ENCODE measurements around the gene KANSL1.
A peak's percentile ranks its signal among the peaks of the same experiment; 100 is the strongest.

Gene KANSL1

GRCh38 chr17:46169913-46170638 is 23.2 kb downstream of the KANSL1 start:
- DNase-seq (ENCODE audit: low spot score) = no peak

- no peak for DNase-seq (ENCODE audit: low spot score)
Observed at GRCh38 chr17:46167826-46168569, 25.2 kb downstream of the KANSL1 start.

DNA sequence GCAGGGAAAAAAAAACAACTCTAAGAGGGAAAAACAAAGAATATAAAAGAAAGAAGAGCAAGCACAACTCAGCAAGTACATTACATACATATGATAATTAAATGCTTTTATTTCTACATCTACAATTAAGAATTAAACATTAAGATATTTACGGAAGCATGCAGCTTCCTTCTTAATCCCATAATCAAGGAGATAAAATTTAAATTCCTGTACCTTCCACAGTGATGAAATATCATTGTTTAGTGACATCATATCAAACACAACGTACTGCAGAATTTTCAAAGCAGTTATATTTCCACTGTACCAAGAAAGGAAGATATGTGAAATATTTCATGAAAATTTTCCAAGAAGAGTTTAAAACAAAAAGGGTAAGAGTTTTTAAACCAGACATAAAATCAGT is 26.0 kb downstream of the KANSL1 start:
- DNase-seq (ENCODE audit: low spot score) = no peak

DNA sequence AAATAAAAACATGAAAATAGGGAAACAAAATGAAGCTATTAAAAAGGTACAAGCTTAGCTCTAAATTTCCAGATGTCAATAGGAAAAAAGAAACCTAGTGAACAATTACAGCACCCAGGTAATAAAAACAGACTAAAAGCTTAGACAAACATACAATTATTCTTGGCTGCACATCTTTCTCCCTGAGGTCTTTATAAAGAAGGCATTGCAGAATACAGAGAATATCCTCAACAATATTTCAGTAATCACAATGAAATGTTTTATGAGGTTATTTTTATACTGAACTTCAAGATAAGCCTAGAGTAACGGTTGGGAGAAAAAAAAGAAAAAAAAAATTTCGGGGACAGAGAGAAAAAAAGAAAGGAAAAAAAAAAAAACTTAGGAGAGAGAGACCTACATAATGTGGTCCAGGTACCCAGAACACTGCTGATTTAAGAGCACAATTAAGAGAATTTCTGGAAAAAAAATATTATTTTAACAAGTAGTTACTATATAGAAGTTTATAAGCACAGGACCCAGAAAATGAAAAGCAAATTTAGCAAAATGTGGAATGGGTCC is 26.5 kb downstream of the KANSL1 start:
- no peak for DNase-seq (ENCODE audit: low spot score)

- no peak for DNase-seq (ENCODE audit: low spot score)
Observed at GRCh38 chr17:46163929-46164594, 29.2 kb downstream of the KANSL1 start.

- no peak for DNase-seq (ENCODE audit: low spot score)
Observed at GRCh38 chr17:46163316-46163715, 29.9 kb downstream of the KANSL1 start.

GRCh38 chr17:46162866-46163265 is 30.4 kb downstream of the KANSL1 start:
- no peak for DNase-seq (ENCODE audit: low spot score)

- no peak for DNase-seq (ENCODE audit: low spot score)
Observed at GRCh38 chr17:46160169-46160568, 33.1 kb downstream of the KANSL1 start.

- no peak for DNase-seq (ENCODE audit: low spot score)
Observed at GRCh38 chr17:46159686-46160085, 33.5 kb downstream of the KANSL1 start.

DNA sequence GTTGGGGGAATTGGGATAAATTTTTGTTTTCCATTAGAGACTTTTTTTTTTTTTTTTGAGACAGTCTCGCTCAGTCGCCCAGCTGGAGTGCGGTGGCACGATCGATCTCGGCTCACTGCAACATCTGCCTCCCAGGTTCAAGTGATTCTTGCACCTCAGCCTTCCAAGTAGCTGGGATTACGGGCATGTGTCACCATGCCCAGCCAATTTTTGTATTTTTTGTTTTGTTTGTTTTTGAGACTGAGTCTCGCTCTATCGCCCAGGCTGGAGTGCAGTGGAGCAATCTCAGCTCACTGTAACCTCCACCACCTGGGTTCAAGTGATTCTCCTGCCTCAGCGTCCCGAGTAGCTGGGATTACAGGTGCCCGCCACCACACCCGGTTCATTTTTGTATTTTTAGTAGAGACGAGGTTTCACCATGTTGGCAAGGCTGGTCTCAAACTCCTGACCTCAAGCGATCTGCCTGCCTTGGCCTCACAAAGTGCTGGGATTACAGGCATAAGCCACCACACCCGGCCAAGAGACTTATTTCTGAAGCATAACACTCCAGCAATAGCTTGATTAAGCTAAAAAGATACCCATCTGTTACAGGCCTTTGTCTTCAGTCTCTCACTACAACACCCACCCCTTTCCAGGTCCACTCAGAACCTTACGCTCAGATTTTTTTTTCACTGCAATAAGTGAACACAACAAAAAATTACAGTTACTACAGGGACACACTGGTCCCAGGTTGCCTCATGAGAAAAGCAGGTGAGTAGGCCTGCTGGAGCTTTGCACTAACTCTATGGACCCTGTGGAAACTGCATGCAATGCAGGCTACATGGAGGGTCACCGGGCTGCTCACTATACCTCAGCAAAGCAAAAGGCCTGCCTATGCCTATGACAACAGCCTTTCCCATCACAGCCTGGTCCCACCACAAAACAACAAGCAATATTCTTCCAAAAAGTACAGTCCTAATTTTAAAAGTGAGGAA is 34.6 kb downstream of the KANSL1 start:
- no peak for DNase-seq (ENCODE audit: low spot score)

DNA sequence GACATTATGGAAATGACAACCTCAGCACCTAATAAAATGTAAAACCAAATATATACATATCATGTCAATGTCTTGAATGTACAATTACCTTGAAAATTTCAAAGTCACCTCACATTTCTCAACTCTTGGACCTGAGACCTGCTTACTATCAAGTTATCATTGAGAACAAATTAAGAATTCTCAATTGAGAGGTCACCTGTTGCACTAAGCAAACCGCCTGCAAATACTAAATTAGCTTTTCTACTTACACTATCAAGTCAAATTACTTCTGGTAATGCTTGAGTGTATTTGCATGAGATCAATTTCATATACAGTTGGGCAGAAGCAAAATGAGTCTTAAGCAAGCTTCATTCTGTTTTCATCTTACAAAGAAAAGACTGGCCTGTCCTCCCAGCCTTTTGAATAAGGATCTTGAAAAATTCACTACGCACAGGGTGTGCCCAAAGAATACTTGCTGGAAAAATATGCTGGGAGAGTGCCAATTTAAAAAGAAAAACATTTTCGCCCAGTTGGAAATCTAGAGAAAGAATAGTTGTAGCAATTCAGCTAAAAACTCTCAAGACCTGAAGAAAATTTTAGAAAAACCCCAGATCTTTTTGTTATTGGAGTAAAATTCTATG is 35.7 kb downstream of the KANSL1 start:
- DNase-seq (ENCODE audit: low spot score) = no peak

GRCh38 chr17:46154151-46154816 is 38.9 kb downstream of the KANSL1 start:
- peak; percentile 47 for DNase-seq (ENCODE audit: low spot score)

DNA sequence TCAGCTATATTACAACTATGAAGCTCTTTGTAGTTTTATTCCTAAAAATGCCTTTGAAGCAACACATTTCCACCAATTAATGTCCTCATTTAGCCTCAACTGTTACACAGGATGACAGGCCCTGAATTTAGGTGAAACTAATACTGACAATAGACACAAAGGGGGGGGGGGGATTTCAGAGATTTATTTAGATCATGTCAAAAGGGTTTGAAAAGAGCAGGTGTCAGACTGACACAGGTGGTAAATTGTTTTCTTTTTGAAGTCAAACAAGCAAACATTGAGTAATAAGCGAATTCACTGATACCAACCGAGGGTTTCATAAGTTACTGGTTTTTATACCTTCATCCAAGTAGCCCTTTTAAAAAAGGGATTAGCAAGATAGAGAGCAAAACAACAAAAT is 40.8 kb downstream of the KANSL1 start:
- DNase-seq (ENCODE audit: low spot score) = no peak

- no peak for DNase-seq (ENCODE audit: low spot score)
Observed at GRCh38 chr17:46151762-46152161, 41.5 kb downstream of the KANSL1 start.

DNA sequence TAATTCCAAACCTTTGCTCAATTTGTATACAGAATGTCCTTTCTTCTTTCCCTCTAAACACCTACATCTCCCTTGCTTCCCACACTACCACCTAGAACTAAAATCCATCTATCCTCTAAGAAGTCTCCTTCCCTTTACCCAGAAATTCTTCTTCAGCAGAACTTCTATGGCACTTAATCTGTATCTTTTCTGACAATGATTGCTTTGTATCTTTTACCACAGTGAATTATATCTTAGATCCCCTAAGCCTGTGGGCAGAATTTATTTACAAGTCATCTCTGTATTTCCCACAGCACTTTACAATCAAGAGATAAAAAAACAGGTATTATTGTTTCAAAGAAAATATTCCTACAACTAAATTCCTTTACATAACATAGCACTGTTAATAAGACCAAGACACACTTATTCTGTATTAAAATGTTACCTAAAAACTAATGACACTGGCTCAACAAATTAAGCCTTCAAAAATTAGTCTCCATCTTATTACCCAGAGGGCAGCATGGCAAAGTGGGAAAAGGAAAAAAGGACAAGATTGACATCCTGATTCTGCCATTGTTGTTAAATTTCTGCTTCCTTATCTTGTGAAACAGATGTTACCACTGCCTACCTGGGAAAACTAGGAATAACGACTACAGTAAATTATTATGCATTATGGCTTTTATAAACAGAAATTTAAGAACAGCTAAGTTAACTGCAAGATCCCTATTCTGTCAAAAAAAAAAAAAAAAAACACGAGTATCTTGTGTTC is 42.8 kb downstream of the KANSL1 start:
- no peak for DNase-seq (ENCODE audit: low spot score)

DNA sequence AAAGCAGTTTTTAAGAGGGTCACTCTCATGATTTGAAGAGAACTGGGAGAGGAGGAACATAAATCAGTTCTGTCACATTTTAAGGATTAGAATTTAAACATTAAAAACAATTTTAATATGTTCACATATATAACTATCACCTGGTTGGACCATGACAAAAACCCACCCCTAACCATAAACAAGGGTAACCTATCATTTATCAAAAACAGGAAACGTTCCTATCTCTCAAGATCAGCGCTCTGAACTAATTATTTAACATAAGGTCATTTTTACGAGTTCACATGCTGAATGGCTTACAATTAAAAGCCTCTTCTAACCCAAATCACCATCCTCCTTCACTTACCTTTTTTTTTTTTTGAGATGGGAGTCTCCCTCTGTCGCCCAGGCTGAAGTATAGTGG is 45.0 kb downstream of the KANSL1 start:
- DNase-seq (ENCODE audit: low spot score) = no peak

DNA sequence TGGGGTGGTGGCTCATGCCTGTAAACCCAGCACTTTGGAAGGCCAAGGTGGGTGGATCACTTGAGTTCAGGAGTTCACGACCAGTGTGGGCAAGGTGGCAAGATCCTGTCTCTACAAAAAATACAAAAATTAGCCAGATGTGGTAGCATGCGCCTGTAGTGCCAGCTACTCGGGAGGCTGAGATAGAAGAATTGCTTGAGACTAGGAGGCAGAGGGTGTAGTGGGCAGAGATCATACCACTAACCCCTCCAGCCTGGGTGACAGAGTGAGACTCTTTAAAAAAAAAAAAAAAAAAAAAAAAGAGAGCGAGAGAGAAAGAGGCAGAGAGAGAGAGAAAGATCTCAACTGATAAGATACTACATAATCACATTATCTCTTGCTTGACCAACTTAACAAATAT is 45.9 kb downstream of the KANSL1 start:
- no peak for DNase-seq (ENCODE audit: low spot score)

DNA sequence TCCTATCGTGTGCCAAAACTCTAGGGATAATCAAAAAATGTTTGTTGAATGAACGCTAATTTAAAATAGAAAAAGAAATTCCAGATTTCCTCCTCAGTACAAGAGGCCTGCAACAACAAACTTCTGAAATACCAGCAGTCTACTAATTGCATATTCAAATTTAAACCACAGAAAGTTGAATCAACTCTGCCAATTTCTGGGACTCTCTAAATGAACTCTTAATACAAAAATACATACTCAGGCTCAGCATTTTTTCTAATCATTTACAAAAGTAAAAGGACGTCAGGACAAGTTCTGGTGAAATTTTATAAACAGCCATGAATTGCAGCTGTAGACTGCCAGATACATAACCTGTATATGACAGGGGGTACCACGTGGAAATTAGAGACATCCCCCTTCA is 49.0 kb downstream of the KANSL1 start:
- DNase-seq (ENCODE audit: low spot score) = no peak

DNA sequence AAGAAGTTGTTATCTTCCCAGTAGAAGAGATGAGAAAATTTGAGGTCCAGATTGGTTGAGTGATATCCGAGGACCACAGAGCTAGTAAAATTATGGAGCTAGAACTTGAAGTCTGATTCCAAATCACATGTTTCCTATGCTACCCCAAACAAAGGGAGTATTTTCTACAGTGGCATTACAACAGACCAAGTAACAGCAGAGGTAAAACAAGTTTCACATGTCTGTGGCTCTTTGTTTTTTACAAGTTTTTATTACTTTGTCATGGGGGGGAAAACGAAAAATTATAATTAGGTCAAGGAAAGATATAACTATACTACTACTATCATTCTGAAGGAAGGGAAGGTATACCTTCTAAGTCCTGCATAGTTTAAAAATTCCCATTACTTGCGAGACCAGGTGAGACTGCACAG is 49.4 kb downstream of the KANSL1 start:
- no peak for DNase-seq (ENCODE audit: low spot score)

DNA sequence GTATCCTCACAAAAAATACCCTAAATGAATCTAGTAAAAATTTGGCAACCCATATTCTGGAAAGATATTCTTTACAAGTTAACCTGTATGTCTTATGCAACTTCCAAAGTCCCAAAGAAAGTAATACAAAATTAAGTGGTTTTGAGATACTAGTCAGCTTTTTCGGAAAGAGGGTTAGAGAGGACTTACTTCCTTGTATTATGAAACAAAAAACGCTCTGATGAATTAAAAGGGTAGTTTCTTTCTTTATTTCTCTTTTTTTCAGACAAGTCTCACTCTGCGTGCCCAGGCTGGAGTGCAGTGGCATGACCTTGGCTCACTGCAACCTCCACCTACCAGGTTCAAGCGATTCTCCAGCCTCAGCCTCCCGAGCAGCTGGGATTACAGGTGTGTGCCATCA is 51.6 kb downstream of the KANSL1 start:
- peak; percentile 22 for DNase-seq (ENCODE audit: low spot score)
